Neural cell (in vitro differentiated cells): ENCODE results near the gene APBA2. TPM values are rescaled to one million over a fixed set of nuclear protein-coding genes. Genes with fewer than 3 reads are reported as not detected.
A peak's percentile ranks its signal among the peaks of the same experiment; 100 is the strongest.

Source experiments
- H2AFZ ChIP-seq: fragments of 200-600, 300-800 bp; sonication (generic), shearing (Covaris generic); 2 replicates; pipeline ENCODE4 v1.6.0; 2014; ENCODE audit warnings: low read depth, mild to moderate bottlenecking, antibody characterized with exemption, low read length, moderate library complexity
- H3F3A ChIP-seq: fragments of 200-600 bp; shearing (Covaris generic); 2 replicates; pipeline ENCODE4 v1.6.1; 2016; ENCODE audit warnings: mild to moderate bottlenecking, moderate library complexity, mixed read lengths, antibody characterized with exemption, low read length; ENCODE audit not compliant: insufficient read depth, poor library complexity, severe bottlenecking
- H3K27ac ChIP-seq: fragments of 200-600, 300-800 bp; sonication (generic), shearing (Covaris generic); 2 replicates; pipeline ENCODE4 v1.5.1; 2014; ENCODE audit warnings: mild to moderate bottlenecking, low read length, moderate library complexity
- H3K27me3 ChIP-seq: fragments of 300-800, 200-600 bp; sonication (generic), shearing (Covaris generic); 2 replicates; pipeline ENCODE4 v1.6.0; 2014; ENCODE audit warnings: mild to moderate bottlenecking, low read depth, low read length, moderate library complexity; ENCODE audit not compliant: insufficient read depth
- H3K36me3 ChIP-seq: fragments of 300-800, 200-600 bp; sonication (generic), shearing (Covaris generic); 2 replicates; pipeline ENCODE4 v1.5.1; 2014; ENCODE audit warnings: mild to moderate bottlenecking, antibody characterized with exemption, low read length, moderate library complexity; ENCODE audit not compliant: insufficient read depth
- H3K4me2 ChIP-seq: fragments of 300-800, 200-600 bp; sonication (generic), shearing (Covaris generic); 2 replicates; pipeline ENCODE4 v1.6.0; 2014; ENCODE audit warnings: mild to moderate bottlenecking, low read length
- H3K4me3 ChIP-seq: fragments of 300-800, 200-600 bp; sonication (generic), shearing (Covaris generic); 2 replicates; pipeline ENCODE4 v1.5.1; 2014; ENCODE audit warnings: mild to moderate bottlenecking, low read length, moderate library complexity
- H3K79me2 ChIP-seq: fragments of 200-600 bp; shearing (Covaris generic); replicated peaks from 2 replicates; pipeline ENCODE4 v1.6.0; 2014; ENCODE audit warnings: mild to moderate bottlenecking, low read length, moderate library complexity; ENCODE audit not compliant: insufficient read depth
- H3K9ac ChIP-seq: fragments of 300-800, 200-600 bp; sonication (generic), shearing (Covaris generic); 2 replicates; pipeline ENCODE4 v1.6.1; 2016; ENCODE audit warnings: mild to moderate bottlenecking, low read length, mixed read lengths
- H3K9me2 ChIP-seq: fragments of 200-600 bp; shearing (Covaris generic); 2 replicates; pipeline ENCODE4 v1.6.1; 2016; ENCODE audit warnings: mild to moderate bottlenecking, low read length, mixed read lengths; ENCODE audit not compliant: insufficient read depth
- H3K9me3 ChIP-seq: fragments of 200-600, 300-800 bp; sonication (generic), shearing (Covaris generic); 2 replicates; pipeline ENCODE4 v1.6.1; 2016; ENCODE audit warnings: mild to moderate bottlenecking, mixed run types, low read length, moderate library complexity, mixed read lengths
- H4K20me1 ChIP-seq: fragments of 200-600 bp; shearing (Covaris generic); 2 replicates; pipeline ENCODE4 v1.6.1; 2016; ENCODE audit warnings: mild to moderate bottlenecking, mixed run types; ENCODE audit not compliant: insufficient read depth
- CTCF ChIP-seq: fragments of 450-650 bp; IDR thresholded peaks from 2 replicates; pipeline ENCODE4 v1.5.1; 2014; ENCODE audit warnings: antibody characterized with exemption, mild to moderate bottlenecking, moderate library complexity; ENCODE audit not compliant: poor library complexity, severe bottlenecking
- EP300 ChIP-seq: fragments of 450-650 bp; conservative IDR thresholded peaks from 2 replicates; pipeline ENCODE4 v1.6.1; 2014; ENCODE audit warnings: antibody characterized with exemption, mild to moderate bottlenecking, moderate library complexity; ENCODE audit not compliant: poor library complexity, severe bottlenecking
- EZH2 ChIP-seq: fragments of 200-600, 300-800 bp; shearing (Covaris generic), sonication (generic); IDR thresholded peaks from 2 replicates; pipeline ENCODE4 v1.6.1; 2014; ENCODE audit warnings: antibody characterized with exemption, low read length, borderline replicate concordance, mild to moderate bottlenecking; ENCODE audit not compliant: insufficient read depth, poor library complexity, severe bottlenecking
- MXI1 ChIP-seq: fragments of 450-650 bp; conservative IDR thresholded peaks from 2 replicates; pipeline ENCODE4 v1.6.1; 2014; ENCODE audit warnings: antibody characterized with exemption, mild to moderate bottlenecking; ENCODE audit not compliant: poor library complexity, severe bottlenecking
- POLR2AphosphoS5 ChIP-seq: IDR thresholded peaks from 2 replicates; pipeline ENCODE4 v1.6.1; 2012
- RAD21 ChIP-seq: fragments of 450-650 bp; conservative IDR thresholded peaks from 2 replicates; pipeline ENCODE4 v1.6.1; 2014; ENCODE audit warnings: antibody characterized with exemption, mild to moderate bottlenecking, moderate library complexity
- REST ChIP-seq: IDR thresholded peaks from 2 replicates; pipeline ENCODE4 v1.6.1; 2012; ENCODE audit warnings: borderline replicate concordance
- SMC3 ChIP-seq: fragments of 450-650 bp; conservative IDR thresholded peaks from 2 replicates; pipeline ENCODE4 v1.6.1; 2014; ENCODE audit warnings: antibody characterized with exemption, mild to moderate bottlenecking, moderate library complexity; ENCODE audit not compliant: poor library complexity
- TAF1 ChIP-seq: IDR thresholded peaks from 2 replicates; pipeline ENCODE4 v1.6.1; 2012; ENCODE audit warnings: low read depth
- polyA plus RNA-seq: library from polyadenylated mRNA; depleted of rRNA; stranded (reverse); fragments of >200 nt; gene quantifications from 2 replicates; pipeline ENCODE4 v1.2.3, GENCODE V29; 2014

Gene APBA2
- polyA plus RNA-seq, 1 donor from 2014 or later = 134 TPM

GRCh38 chr15:28985316-28985645 lies 99.5 kb downstream of the APBA2 start:
- Histone ChIP-seq H2AFZ (no peak overlapping the region), H3K9ac (peak overlapping the region; percentile 68), H3K4me2 (peak overlapping the region; percentile 36), H3K36me3 (no peaks in the 10 kb centered on the region), H3K27ac (peak overlapping the region; percentile 81), H3K79me2 (no peaks in the 10 kb centered on the region), H3F3A (no peaks in the 10 kb centered on the region), H4K20me1 (no peaks in the 10 kb centered on the region), H3K4me3 (peak overlapping the region; percentile 47), H3K9me2 (no peaks in the 10 kb centered on the region), H3K9me3 (no peaks in the 10 kb centered on the region), H3K27me3 (no peaks in the 10 kb centered on the region)
- TF ChIP-seq MXI1 (peak; percentile 24), SMC3 (no peak)

GRCh38 chr15:28985691-28986090 lies 99.9 kb downstream of the APBA2 start:
- Histone ChIP-seq H3K4me3 (no peak overlapping the region), H3K79me2 (no peaks in the 10 kb centered on the region), H3F3A (no peaks in the 10 kb centered on the region), H4K20me1 (no peaks in the 10 kb centered on the region), H2AFZ (no peak overlapping the region), H3K27ac (peak overlapping the region; percentile 81), H3K9ac (peak overlapping the region; percentile 68), H3K4me2 (no peak overlapping the region), H3K9me3 (no peaks in the 10 kb centered on the region), H3K27me3 (no peaks in the 10 kb centered on the region), H3K9me2 (no peaks in the 10 kb centered on the region), H3K36me3 (no peaks in the 10 kb centered on the region)
- no peak for TF ChIP-seq RAD21
- TF ChIP-seq MXI1 = no peak
- TF ChIP-seq EZH2 = no peak
- TF ChIP-seq EP300 = no peak
- no peak for TF ChIP-seq CTCF
- TF ChIP-seq TAF1 = no peak
- TF ChIP-seq REST = no peak
- TF ChIP-seq SMC3 = no peak
- TF ChIP-seq POLR2AphosphoS5 = no peak

GRCh38 chr15:28986108-28986507 lies 100.3 kb downstream of the APBA2 start:
- H3K27me3 ChIP-seq = no peaks in the 10 kb centered on the region
- no peak overlapping the region for H3K4me3 ChIP-seq
- H3K79me2 ChIP-seq = no peaks in the 10 kb centered on the region
- H3K36me3 ChIP-seq = no peaks in the 10 kb centered on the region
- H3K4me2 ChIP-seq = no peak overlapping the region
- TF ChIP-seq RAD21 (no peak), TAF1 (no peak), EP300 (no peak), POLR2AphosphoS5 (no peak), REST (no peak), MXI1 (no peak), EZH2 (no peak), CTCF (no peak), SMC3 (no peak)
- H3K9ac ChIP-seq = peak overlapping the region; percentile 68
- no peaks in the 10 kb centered on the region for H4K20me1 ChIP-seq
- H3F3A ChIP-seq = no peaks in the 10 kb centered on the region
- no peaks in the 10 kb centered on the region for H3K9me3 ChIP-seq
- no peak overlapping the region for H2AFZ ChIP-seq
- peak overlapping the region; percentile 81 for H3K27ac ChIP-seq
- no peaks in the 10 kb centered on the region for H3K9me2 ChIP-seq
